Measurements from ENCODE around the gene AGAP1. TPM values are rescaled to one million over a fixed set of nuclear protein-coding genes. Genes with fewer than 3 reads are reported as not detected.

Gene AGAP1
- total and polyA plus RNA-seq, 2 donors (not counting 3 experiments of a cell fraction or from before 2014, with no cell fraction given) = 10.2 to 20.9 TPM

- no peaks in the 10 kb centered on the region for H3K9me1 ChIP-seq (replicated peaks; ENCODE audit: control insufficient read depth, extremely low read depth, insufficient read depth, low read length)
- POLR2A ChIA-PET = no interaction called here
- TF ChIP-seq POLR2AphosphoS5 (IDR thresholded peaks at IDR 0.05; ENCODE audit: insufficient read depth, low read depth, low read length) (no peak), FOS (IDR thresholded peaks at IDR 0.05; ENCODE audit: borderline replicate concordance, insufficient read depth, low read length) (no peak), GATA2 (IDR thresholded peaks at IDR 0.05; ENCODE audit: insufficient read depth, insufficient read length, low read depth, low read length) (no peak), CTCF (IDR thresholded peaks at IDR 0.05; ENCODE audit: extremely low read depth in 1 of 2, insufficient read depth in 1 of 2, low read depth in 1 of 2, low read length in 2 of 2) (no peak), POLR2A (IDR thresholded peaks at IDR 0.05; ENCODE audit: low read depth, low read length) (no peak)
Measured at GRCh38 chr2:235737840-235738239, 244.0 kb downstream of the AGAP1 start.

More at GRCh38 chr2:235737840-235738239, 244.0 kb downstream of the AGAP1 start:
- no peaks in the 10 kb centered on the region for H3K4me1 ChIP-seq (ENCODE audit: control insufficient read depth, extremely low read depth, insufficient read depth, low read length)
- no TSS peak for BruUV-seq (replicated peaks)
- no peaks in the 10 kb centered on the region for H3K27me3 ChIP-seq (ENCODE audit: control insufficient read depth in 2 of 2, insufficient read depth in 2 of 2, low read length in 2 of 2)
- intact Hi-C loops (cut with micrococcal nuclease) (no loop called here), dilution Hi-C loops (cut with MboI; ENCODE audit: extremely low pct_ligation_motif_present, low sequenced_read_pairs) (no loop called here)
- FAIRE-seq (no peak), DNase-seq (ENCODE audit: low read depth, low spot score) (no peak)
- H3K4me2 ChIP-seq (ENCODE audit: insufficient read depth, low read length) = no peak overlapping the region
- H2AFZ ChIP-seq (ENCODE audit: low read depth, low read length) = no peak overlapping the region
- no peaks in the 10 kb centered on the region for H3K9me3 ChIP-seq (replicated peaks; ENCODE audit: control insufficient read depth, insufficient read depth, low read length)
- CTCF ChIA-PET = interaction anchor here (1.1 kb wide), 1 partner anchor 8 kb away, joined by 6 read pairs; no protein-coding TSS in a partner anchor
- no peaks in the 10 kb centered on the region for H4K20me1 ChIP-seq (replicated peaks; ENCODE audit: control insufficient read depth, extremely low read depth, insufficient read depth, low read length)
- no peak overlapping the region for H3K9ac ChIP-seq (replicated peaks; ENCODE audit: extremely low read depth, insufficient read depth, low read length)
- no peaks in the 10 kb centered on the region for H3K79me2 ChIP-seq (ENCODE audit: control insufficient read depth, insufficient read depth, low read length)
- no peaks in the 10 kb centered on the region for H3K36me3 ChIP-seq (ENCODE audit: control insufficient read depth in 2 of 2, extremely low read depth in 1 of 2, insufficient read depth in 2 of 2, low read length in 2 of 2)
- no peak overlapping the region for H3K27ac ChIP-seq (ENCODE audit: insufficient read depth, low read depth, low read length)
- no peak overlapping the region for H3K4me3 ChIP-seq (replicated peaks in 1 of 3; ENCODE audit: insufficient read depth in 1 of 3, low read depth in 1 of 3, low read length in 3 of 3)

Measured in endothelial cell of umbilical vein (primary cell).